ENCODE data around the gene IMPG2.

- TF ChIP-seq ELF4 (IDR thresholded peaks at IDR 0.05) (no peak), PKNOX1 (IDR thresholded peaks at IDR 0.05) (no peak), SUZ12 (IDR thresholded peaks at IDR 0.05) (no peak), FOXK2 (IDR thresholded peaks at IDR 0.05) (no peak), SP1 (IDR thresholded peaks at IDR 0.05) (no peak), HDGF (IDR thresholded peaks at IDR 0.05; ENCODE audit: borderline replicate concordance) (no peak), FOXM1 (IDR thresholded peaks at IDR 0.05; ENCODE audit: borderline replicate concordance) (no peak), L3MBTL2 (conservative IDR thresholded peaks at IDR 0.05) (no peak), NFRKB (IDR thresholded peaks at IDR 0.05) (no peak), LEF1 (IDR thresholded peaks at IDR 0.05; ENCODE audit: borderline replicate concordance) (no peak), FOXA1 (IDR thresholded peaks at IDR 0.05) (no peak), ARNT (IDR thresholded peaks at IDR 0.05) (no peak), ZNF384 (IDR thresholded peaks at IDR 0.05) (no peak), BHLHE40 (IDR thresholded peaks at IDR 0.05; ENCODE audit: borderline replicate concordance) (no peak)
Observed at GRCh38 chr3:101351829-101352228, 31.5 kb upstream of the IMPG2 start.

All from HEK293T (cell line).